Endothelial cell (in vitro differentiated cells): ENCODE measurements around the gene ANKRD55. TPM values are rescaled to one million over a fixed set of nuclear protein-coding genes. Genes with fewer than 3 reads are reported as not detected.
"Not testable (repeated sequence)": the region's sequence is repeated elsewhere in the genome, so short reads cannot be mapped to it uniquely, and the experiment has no call there.

ENCODE experiments used
- DNase-seq: peaks from one replicate; pipeline ENCODE4 v3.0.0; 2021; ENCODE audit warnings: low spot score
- H3K27ac Mint-ChIP-seq: one replicate; pipeline ENCODE4 v1.8.0; 2021; ENCODE audit warnings: mixed read lengths, inconsistent platforms; ENCODE audit not compliant: unreplicated experiment
- H3K27me3 Mint-ChIP-seq: one replicate; pipeline ENCODE4 v1.8.0; 2021; ENCODE audit warnings: mild to moderate bottlenecking, moderate library complexity, mixed read lengths, inconsistent platforms; ENCODE audit not compliant: unreplicated experiment
- H3K36me3 Mint-ChIP-seq: one replicate; pipeline ENCODE4 v1.8.0; 2021; ENCODE audit warnings: mild to moderate bottlenecking, low read depth, mixed read lengths, inconsistent platforms; ENCODE audit not compliant: unreplicated experiment
- H3K4me1 Mint-ChIP-seq: one replicate; pipeline ENCODE4 v1.8.0; 2021; ENCODE audit warnings: mild to moderate bottlenecking, mixed read lengths, inconsistent platforms; ENCODE audit not compliant: unreplicated experiment
- H3K4me3 Mint-ChIP-seq: one replicate; pipeline ENCODE4 v1.8.0; 2021; ENCODE audit warnings: mild to moderate bottlenecking, mixed read lengths, inconsistent platforms; ENCODE audit not compliant: unreplicated experiment
- H3K9me3 Mint-ChIP-seq: one replicate; pipeline ENCODE4 v1.8.0; 2021; ENCODE audit warnings: mixed read lengths, inconsistent platforms; ENCODE audit not compliant: unreplicated experiment
- CTCF ChIP-seq: fragments of 200-600 bp; sonication (generic); IDR thresholded peaks from one replicate; pipeline ENCODE4 v1.5.0; 2021; ENCODE audit warnings: antibody characterized with exemption; ENCODE audit not compliant: unreplicated experiment
- total RNA-seq: library from RNA; stranded (reverse); fragmentation: NEBNext Ultra II Directional; extraction: Animal tissue kit (Norgen Biotek cat#: 25700); gene quantifications from one replicate; pipeline ENCODE4 v1.2.1, GENCODE V29; 2021; ENCODE audit not compliant: unreplicated experiment

The ANKRD55 gene
- total RNA-seq, 1 donor from 2014 or later: not detected

GRCh38 chr5:56110646-56111403, 122.3 kb downstream of the ANKRD55 start:
- no peak for DNase-seq
- no peaks in the 10 kb centered on the region for H3K36me3 Mint-ChIP-seq
- peaks cover 2% of the 10 kb centered on the region for H3K4me1 Mint-ChIP-seq
- H3K9me3 Mint-ChIP-seq: no peaks in the 10 kb centered on the region
- peaks cover 2% of the 10 kb centered on the region for H3K27me3 Mint-ChIP-seq
- TF ChIP-seq CTCF: no peak
- no peak overlapping the region for H3K4me3 Mint-ChIP-seq
- H3K27ac Mint-ChIP-seq: no peak overlapping the region

DNA sequence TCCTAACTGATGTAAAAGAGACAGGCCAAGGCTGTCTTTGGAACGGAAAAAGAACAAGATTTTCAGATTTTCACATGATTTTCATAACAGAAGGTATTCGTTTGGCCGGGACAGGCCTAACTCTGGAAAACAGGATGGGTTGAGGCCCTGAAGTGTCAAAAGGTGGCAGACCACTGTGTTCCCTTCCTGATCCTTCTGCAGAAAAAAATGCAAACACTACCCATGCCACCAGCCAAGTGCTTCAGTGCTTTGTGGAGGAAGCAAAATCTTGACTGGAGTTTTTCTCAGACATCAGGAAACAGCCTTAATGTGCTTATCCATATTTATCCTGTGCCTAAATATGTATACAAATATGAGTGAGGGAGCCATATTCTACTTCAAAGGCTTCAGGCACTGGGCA, 124.9 kb downstream of the ANKRD55 start:
- Mint-ChIP-seq H3K27ac (no peak overlapping the region), H3K27me3 (peaks cover 2% of the 10 kb centered on the region), H3K9me3 (no peaks in the 10 kb centered on the region), H3K4me3 (no peak overlapping the region), H3K36me3 (no peaks in the 10 kb centered on the region), H3K4me1 (peaks cover 2% of the 10 kb centered on the region)
- no peak for TF ChIP-seq CTCF
- DNase-seq: no peak

DNA sequence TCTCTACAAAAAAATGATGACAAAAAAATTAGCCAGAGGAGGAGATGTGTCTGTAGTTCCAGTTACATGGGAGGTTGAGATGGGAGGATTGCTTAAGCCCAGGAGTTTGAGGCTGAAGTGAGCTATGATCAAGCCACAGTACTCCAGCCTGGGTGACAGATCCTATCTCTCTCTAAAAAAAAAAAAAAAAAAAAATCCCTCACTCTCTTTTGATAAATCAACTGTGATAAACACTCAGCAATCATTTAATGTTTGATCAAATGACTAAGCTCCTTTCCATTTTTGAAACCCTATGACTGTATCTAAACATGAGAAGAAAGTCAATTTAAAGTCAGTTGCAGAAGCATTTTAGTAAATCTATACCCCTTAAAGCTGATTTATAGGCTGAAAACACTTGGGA, 126.3 kb downstream of the ANKRD55 start:
- no peaks in the 10 kb centered on the region for H3K36me3 Mint-ChIP-seq
- H3K4me1 Mint-ChIP-seq: peaks cover 2% of the 10 kb centered on the region
- DNase-seq: no peak
- H3K9me3 Mint-ChIP-seq: no peaks in the 10 kb centered on the region
- H3K27me3 Mint-ChIP-seq: no peaks in the 10 kb centered on the region
- no peak overlapping the region for H3K4me3 Mint-ChIP-seq
- TF ChIP-seq CTCF: no peak
- H3K27ac Mint-ChIP-seq: no peak overlapping the region

DNA sequence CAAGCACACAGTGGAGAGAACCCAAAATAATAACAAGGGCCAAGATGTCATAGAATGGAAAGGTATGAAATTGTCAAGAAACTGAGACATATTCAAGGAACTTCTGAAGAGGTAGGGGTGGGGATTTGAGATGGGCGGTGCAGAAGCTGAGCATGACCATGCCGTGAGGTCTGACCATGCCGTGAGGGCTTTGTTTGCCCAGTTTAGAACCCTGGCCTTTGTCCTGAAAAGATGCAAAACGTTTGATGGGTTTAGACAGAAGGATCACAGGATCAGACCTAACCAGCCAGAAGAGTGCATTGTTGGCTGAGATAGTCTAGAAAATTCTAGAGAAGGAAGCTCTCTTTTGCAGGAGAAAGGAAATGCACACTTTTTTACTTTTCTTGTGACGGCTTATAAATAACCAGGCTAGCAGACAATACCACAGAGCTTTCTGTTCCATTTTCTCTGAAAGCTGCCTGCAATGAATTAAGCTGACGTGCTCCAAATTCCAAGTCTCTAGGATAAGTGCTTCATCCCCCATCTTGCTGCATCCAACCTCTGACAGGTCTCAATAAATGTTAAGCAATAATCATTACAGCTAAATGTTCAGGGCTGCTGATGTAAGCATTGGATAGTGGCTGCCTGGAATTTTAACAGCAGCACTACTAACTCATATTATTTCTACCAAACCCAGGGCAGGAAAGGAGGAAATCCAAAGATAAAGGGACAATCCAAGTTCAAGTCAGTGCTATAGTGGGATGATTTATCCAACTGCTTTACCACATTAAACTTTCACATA, 127.4 kb downstream of the ANKRD55 start:
- H3K27ac Mint-ChIP-seq: no peak overlapping the region
- DNase-seq: no peak
- no peaks in the 10 kb centered on the region for H3K36me3 Mint-ChIP-seq
- no peak for TF ChIP-seq CTCF
- no peak overlapping the region for H3K4me3 Mint-ChIP-seq
- no peaks in the 10 kb centered on the region for H3K27me3 Mint-ChIP-seq
- peaks cover 3% of the 10 kb centered on the region for H3K9me3 Mint-ChIP-seq
- peaks cover 2% of the 10 kb centered on the region for H3K4me1 Mint-ChIP-seq

DNA sequence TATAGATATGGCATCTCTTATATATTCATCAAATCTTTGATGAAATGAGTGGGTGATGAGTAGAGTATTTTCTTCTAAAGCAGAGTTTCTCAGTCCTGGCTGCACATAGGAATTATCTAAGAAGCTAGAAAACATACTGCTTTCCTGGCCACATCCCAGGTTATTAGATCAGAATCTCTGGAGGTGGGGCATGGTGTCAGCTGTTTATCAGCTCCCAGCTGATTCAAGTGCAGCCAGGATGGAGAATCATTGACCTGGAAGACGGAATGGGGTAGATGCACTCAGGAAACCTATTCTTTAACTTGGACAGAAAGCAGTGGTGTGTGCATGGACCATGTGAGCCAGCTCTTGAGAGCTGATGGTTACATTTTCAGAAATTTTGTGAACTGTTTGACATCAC, 130.2 kb downstream of the ANKRD55 start:
- H3K9me3 Mint-ChIP-seq: peaks cover 3% of the 10 kb centered on the region
- no peak for TF ChIP-seq CTCF
- no peak for DNase-seq
- no peak overlapping the region for H3K27ac Mint-ChIP-seq
- H3K27me3 Mint-ChIP-seq: no peaks in the 10 kb centered on the region
- H3K4me1 Mint-ChIP-seq: peaks cover 2% of the 10 kb centered on the region
- H3K4me3 Mint-ChIP-seq: no peak overlapping the region
- no peaks in the 10 kb centered on the region for H3K36me3 Mint-ChIP-seq

DNA sequence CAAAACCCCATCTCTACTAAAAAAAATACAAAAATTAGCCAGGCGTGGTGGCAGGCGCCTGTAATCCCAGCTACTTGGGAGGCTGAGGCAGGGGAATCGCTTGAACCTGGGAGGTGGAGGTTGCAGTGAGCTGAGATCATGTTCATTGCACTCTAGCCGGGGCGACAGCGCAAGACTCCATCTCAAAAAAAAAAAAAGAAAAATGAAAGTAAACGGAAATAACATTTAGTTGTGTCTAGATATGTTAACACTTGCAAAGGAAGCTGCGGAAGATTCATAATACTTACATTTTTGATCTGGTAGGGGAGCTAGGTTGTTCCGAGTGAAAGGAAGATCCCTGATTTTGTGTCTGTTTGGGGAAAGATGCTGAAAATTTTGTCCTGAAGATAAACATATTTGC, 130.9 kb downstream of the ANKRD55 start:
- DNase-seq, H3K9me3 Mint-ChIP-seq, H3K36me3 Mint-ChIP-seq, H3K4me3 Mint-ChIP-seq, H3K27me3 Mint-ChIP-seq, H3K4me1 Mint-ChIP-seq, H3K27ac Mint-ChIP-seq: not testable (repeated sequence)
